ENCODE results near the gene RCAN1. TPM values are rescaled to one million over a fixed set of nuclear protein-coding genes. Genes with fewer than 3 reads are reported as not detected.
A peak's percentile ranks its signal among the peaks of the same experiment; 100 is the strongest.

Gene RCAN1
- polyA plus RNA-seq, 2 of the 4 experiments (the other 2 are of a cell fraction): 10.2 to 11.9 TPM

GRCh38 chr21:34511181-34511580 lies 103.7 kb downstream of the RCAN1 start:
- TF ChIP-seq BHLHE40 (IDR thresholded peaks at IDR 0.05; ENCODE audit: low read depth, low read length) (no peak), PBX3 (IDR thresholded peaks at IDR 0.05) (no peak), GATA3 (IDR thresholded peaks at IDR 0.05; ENCODE audit: borderline replicate concordance) (no peak), SMC3 (IDR thresholded peaks at IDR 0.05) (no peak), POLR2AphosphoS2 (conservative IDR thresholded peaks at IDR 0.05; ENCODE audit: low read length) (no peak)
- ATAC-seq (no peak), DNase-seq (ENCODE audit: low read depth in 1 of 2, low spot score in 1 of 2) (no peak), FAIRE-seq (no peak)
- POLR2A ChIA-PET: no interaction called here
- Histone ChIP-seq H3K4me2 (no peak overlapping the region), H3K27ac (no peak overlapping the region), H3K9me3 (no peaks in the 10 kb centered on the region), H3K4me3 (no peak overlapping the region), H3K4me1 (no peaks in the 10 kb centered on the region)
- WGBS (ENCODE audit: missing lambda C conversion rate): 91% methylated on average over 3 of the region's 5 CpGs
- CTCF ChIA-PET: interaction anchor here (0.7 to 2.0 kb wide), 11 partner anchors 8 to 95 kb away, joined by 3 to 10 read pairs (median 5); no protein-coding TSS in a partner anchor

- Histone ChIP-seq H3K9me3 (no peaks in the 10 kb centered on the region), H3K4me2 (no peak overlapping the region), H3K4me3 (no peak overlapping the region), H3K4me1 (no peaks in the 10 kb centered on the region), H3K27ac (no peak overlapping the region)
- TF ChIP-seq RAD21 (conservative IDR thresholded peaks at IDR 0.05 in 1 of 2, IDR thresholded peaks at IDR 0.05 in 1 of 2): peak; percentile 50 to 72; a peak in 4 of 5 replicates
- no peak for TF ChIP-seq MAZ (IDR thresholded peaks at IDR 0.05; ENCODE audit: borderline replicate concordance, low read depth, low read length)
- TF ChIP-seq HDAC2 (IDR thresholded peaks at IDR 0.05): no peak
- peak; percentile 49 for TF ChIP-seq SMC3 (IDR thresholded peaks at IDR 0.05)
- TF ChIP-seq CTCF (IDR thresholded peaks at IDR 0.05): peak; percentile 32
- no peak for TF ChIP-seq EHMT2 (IDR thresholded peaks at IDR 0.05; ENCODE audit: low read depth)
- TF ChIP-seq RARB (CRISPR knock-in tag; IDR thresholded peaks at IDR 0.05): no peak
- no peak for TF ChIP-seq MYC (IDR thresholded peaks at IDR 0.05; ENCODE audit: borderline replicate concordance, low read length)
- no peak for TF ChIP-seq ZNF302 (CRISPR knock-in tag; IDR thresholded peaks at IDR 0.05)
- no peak for TF ChIP-seq RNF2 (IDR thresholded peaks at IDR 0.05; ENCODE audit: borderline replicate concordance, low read depth)
- no peak for FAIRE-seq
- peak; percentile 13 to 69 for DNase-seq (ENCODE audit: low read depth in 1 of 2, low spot score in 1 of 2)
- ChIA-PET POLR2A (no interaction called here), CTCF (interaction anchor here (0.6 to 2.0 kb wide), 15 partner anchors 9 to 103 kb away, joined by 3 to 10 read pairs (median 5); no protein-coding TSS in a partner anchor)
- WGBS (ENCODE audit: missing lambda C conversion rate): 65% methylated on average over 11 of the region's 15 CpGs
- peak; percentile 59 to 95 for ATAC-seq
These were observed 104.5 kb downstream of the RCAN1 start for GRCh38 chr21:34510148-34511142.

GRCh38 chr21:34509151-34509550 lies 105.8 kb downstream of the RCAN1 start:
- H3K27ac ChIP-seq: no peak overlapping the region
- 70% methylated on average over 3 of the region's 4 CpGs for WGBS (ENCODE audit: missing lambda C conversion rate)
- H3K9me3 ChIP-seq: no peaks in the 10 kb centered on the region
- TF ChIP-seq KDM1A (IDR thresholded peaks at IDR 0.05; ENCODE audit: low read depth): no peak
- 0 out of 5 replicates have a peak, but pooled peaks of 1 of the 2 experiments have one; percentile 12 for TF ChIP-seq RAD21 (conservative IDR thresholded peaks at IDR 0.05 in 1 of 2, IDR thresholded peaks at IDR 0.05 in 1 of 2)
- H3K4me3 ChIP-seq: no peak overlapping the region
- FAIRE-seq: no peak
- POLR2A ChIA-PET: no interaction called here
- H3K4me1 ChIP-seq: no peaks in the 10 kb centered on the region
- H3K4me2 ChIP-seq: no peak overlapping the region
- CTCF ChIA-PET: interaction anchor here (1.4 to 1.8 kb wide), 3 partner anchors 11 to 104 kb away, joined by 3 to 5 read pairs (median 4); no protein-coding TSS in a partner anchor
- peak in 1 of 2 experiments; percentile 51; a peak in 2 of 6 replicates for ATAC-seq
- DNase-seq (ENCODE audit: low read depth in 1 of 2, low spot score in 1 of 2): no peak
